ENCODE measurements around the gene RAB33B.
A peak's percentile ranks its signal among the peaks of the same experiment; 100 is the strongest.

- TF ChIP-seq CTCF (IDR thresholded peaks at IDR 0.05) (peak in 2 of 6 experiments; percentile 31 to 40), POLR2A (IDR thresholded peaks at IDR 0.05) (no peak)
Measured at GRCh38 chr4:139509727-139510410, 55.9 kb downstream of the RAB33B start.
